Neural crest cell (in vitro differentiated cells): ENCODE measurements around the gene LTN1. TPM values are rescaled to one million over a fixed set of nuclear protein-coding genes. Genes with fewer than 3 reads are reported as not detected.
"Not testable (repeated sequence)": the region's sequence is repeated elsewhere in the genome, so short reads cannot be mapped to it uniquely, and the experiment has no call there.

ENCODE experiments used
- DNase-seq: peaks from one replicate; pipeline ENCODE4 v3.0.0; 2021; ENCODE audit warnings: low read depth, mixed read lengths, low spot score
- H3K27ac Mint-ChIP-seq: one replicate; pipeline ENCODE4 v1.8.0; 2021; ENCODE audit warnings: mild to moderate bottlenecking, mixed read lengths; ENCODE audit not compliant: unreplicated experiment
- H3K27me3 Mint-ChIP-seq: 2 replicates; pipeline ENCODE4 v1.8.0; 2021; ENCODE audit warnings: low read depth, mild to moderate bottlenecking, mixed read lengths
- H3K36me3 Mint-ChIP-seq: 2 replicates; pipeline ENCODE4 v1.8.0; 2021; ENCODE audit warnings: low read depth, mild to moderate bottlenecking, mixed read lengths
- H3K4me1 Mint-ChIP-seq: 2 replicates; pipeline ENCODE4 v1.8.0; 2021; ENCODE audit warnings: mixed read lengths
- H3K4me3 Mint-ChIP-seq: one replicate; pipeline ENCODE4 v1.8.0; 2021; ENCODE audit warnings: mild to moderate bottlenecking, mixed read lengths
- H3K9me3 Mint-ChIP-seq: 2 replicates; pipeline ENCODE4 v1.8.0; 2021; ENCODE audit warnings: mixed read lengths
- CTCF ChIP-seq: fragments of 200-600 bp; sonication (generic); conservative IDR thresholded peaks from 2 replicates; pipeline ENCODE4 v1.5.0; 2021; ENCODE audit warnings: antibody characterized with exemption, mild to moderate bottlenecking
- total RNA-seq: library from RNA; stranded (reverse); gene quantifications from 2 replicates; pipeline ENCODE4 v1.2.1, GENCODE V29; 2021

Gene LTN1
- total RNA-seq, 1 donor from 2014 or later, result 21.2 TPM

GRCh38 chr21:29018540-29018939, 25.9 kb upstream of the LTN1 start:
- H3K27me3 Mint-ChIP-seq, result peaks cover 6% of the 10 kb centered on the region
- no peak overlapping the region for H3K27ac Mint-ChIP-seq
- peak overlapping the region; percentile 89 for H3K4me3 Mint-ChIP-seq
- no peak for DNase-seq
- no peak for TF ChIP-seq CTCF
- H3K4me1 Mint-ChIP-seq, result peaks cover 14% of the 10 kb centered on the region
- peaks cover 5% of the 10 kb centered on the region for H3K36me3 Mint-ChIP-seq
- no peaks in the 10 kb centered on the region for H3K9me3 Mint-ChIP-seq

- Mint-ChIP-seq H3K27ac (no peak overlapping the region), H3K9me3 (no peaks in the 10 kb centered on the region), H3K36me3 (peaks cover 5% of the 10 kb centered on the region), H3K4me3 (peak overlapping the region; percentile 87), H3K27me3 (peaks cover 6% of the 10 kb centered on the region), H3K4me1 (peaks cover 11% of the 10 kb centered on the region)
- DNase-seq, result no peak
- no peak for TF ChIP-seq CTCF
Observed at GRCh38 chr21:29017639-29018237, 25.1 kb upstream of the LTN1 start.

- H3K9me3 Mint-ChIP-seq, H3K4me3 Mint-ChIP-seq, H3K27ac Mint-ChIP-seq: not testable (repeated sequence)
Observed at GRCh38 chr21:29011236-29011635, 18.6 kb upstream of the LTN1 start.

GRCh38 chr21:29008367-29008766, 15.7 kb upstream of the LTN1 start:
- H3K36me3 Mint-ChIP-seq, result no peaks in the 10 kb centered on the region
- no peak for TF ChIP-seq CTCF
- no peaks in the 10 kb centered on the region for H3K27me3 Mint-ChIP-seq
- no peak overlapping the region for H3K27ac Mint-ChIP-seq
- no peak overlapping the region for H3K4me3 Mint-ChIP-seq
- no peaks in the 10 kb centered on the region for H3K9me3 Mint-ChIP-seq
- DNase-seq, result no peak
- no peaks in the 10 kb centered on the region for H3K4me1 Mint-ChIP-seq

More at GRCh38 chr21:29011236-29011635, 18.6 kb upstream of the LTN1 start:
- DNase-seq, H3K36me3 Mint-ChIP-seq, H3K27me3 Mint-ChIP-seq, H3K4me1 Mint-ChIP-seq: not testable (repeated sequence)

- no peaks in the 10 kb centered on the region for H3K36me3 Mint-ChIP-seq
- no peak for TF ChIP-seq CTCF
- H3K27ac Mint-ChIP-seq, result no peak overlapping the region
- no peaks in the 10 kb centered on the region for H3K9me3 Mint-ChIP-seq
- peaks cover 2% of the 10 kb centered on the region for H3K4me1 Mint-ChIP-seq
- no peak overlapping the region for H3K4me3 Mint-ChIP-seq
- no peak for DNase-seq
- H3K27me3 Mint-ChIP-seq, result no peaks in the 10 kb centered on the region
Observed at GRCh38 chr21:29007810-29008209, 15.1 kb upstream of the LTN1 start.

GRCh38 chr21:29007135-29007534, 14.5 kb upstream of the LTN1 start:
- DNase-seq, result no peak
- Mint-ChIP-seq H3K4me1 (peaks cover 7% of the 10 kb centered on the region), H3K9me3 (no peaks in the 10 kb centered on the region), H3K36me3 (no peaks in the 10 kb centered on the region), H3K4me3 (no peak overlapping the region), H3K27ac (no peak overlapping the region), H3K27me3 (no peaks in the 10 kb centered on the region)
- no peak for TF ChIP-seq CTCF
